SK-N-MC (cell line): Measurements from ENCODE around the gene NOS1AP.

Experiments used
- EZH2 ChIP-seq: fragments of 200-600 bp; sonication (generic); IDR thresholded peaks from one replicate; pipeline ENCODE4 v1.6.1; 2017; ENCODE audit warnings: antibody characterized with exemption
- FOXP2 ChIP-seq: optimal IDR thresholded peaks from 2 replicates; pipeline ENCODE3; 2011; ENCODE audit warnings: mild to moderate bottlenecking, moderate library complexity; ENCODE audit not compliant: insufficient read depth; ENCODE audit errors: extremely low read length, control extremely low read depth
- POLR2AphosphoS5 ChIP-seq: IDR thresholded peaks from 2 replicates; pipeline ENCODE4 v1.6.1; 2012; ENCODE audit warnings: mild to moderate bottlenecking, low read depth, low read length, borderline replicate concordance

GRCh38 chr1:162256287-162256686, 186.8 kb downstream of the NOS1AP start:
- TF ChIP-seq EZH2 (no peak), POLR2AphosphoS5 (no peak), FOXP2 (no peak)
